GM18508 (cell line): ENCODE results near the gene SELENOI.
"Not testable (repeated sequence)": the region's sequence is repeated elsewhere in the genome, so short reads cannot be mapped to it uniquely, and the experiment has no call there.

Experiments used
- ATAC-seq: cut with Tn5 transposase; IDR thresholded peaks from one replicate; pipeline ENCODE4 v1.9.1; 2021; ENCODE audit warnings: moderate number of reproducible peaks; ENCODE audit not compliant: insufficient read depth, unreplicated experiment

Gene SELENOI

GRCh38 chr2:26345545-26346453, at the start of gene SELENOI:
Gene SELENOI (plus strand): TSS chr2:26346143. CDS start chr2:26346233, 90 bp downstream.
- ATAC-seq: peak; percentile 84

GRCh38 chr2:26297061-26297460, 48.9 kb upstream of the SELENOI start:
- ATAC-seq: no peak

GRCh38 chr2:26298286-26298637, 47.7 kb upstream of the SELENOI start:
- ATAC-seq: no peak

GRCh38 chr2:26298638-26299393, 47.1 kb upstream of the SELENOI start:
- ATAC-seq: no peak

- no peak for ATAC-seq
These were observed 46.4 kb upstream of the SELENOI start for GRCh38 chr2:26299471-26300101.

- ATAC-seq: no peak
These were observed 45.6 kb upstream of the SELENOI start for GRCh38 chr2:26300234-26300925.

GRCh38 chr2:26302846-26303245, 43.1 kb upstream of the SELENOI start:
- ATAC-seq: no peak

- ATAC-seq: not testable (repeated sequence)
These were observed 40.8 kb upstream of the SELENOI start for GRCh38 chr2:26305094-26305493.

- no peak for ATAC-seq
These were observed 40.4 kb upstream of the SELENOI start for GRCh38 chr2:26305540-26305939.

- ATAC-seq: no peak
These were observed 36.0 kb upstream of the SELENOI start for GRCh38 chr2:26309921-26310320.

GRCh38 chr2:26312471-26312870, 33.5 kb upstream of the SELENOI start:
- no peak for ATAC-seq

GRCh38 chr2:26313446-26313845, 32.5 kb upstream of the SELENOI start:
- ATAC-seq: no peak

- ATAC-seq: no peak
These were observed 31.7 kb upstream of the SELENOI start for GRCh38 chr2:26314243-26314642.

- ATAC-seq: no peak
These were observed 29.9 kb upstream of the SELENOI start for GRCh38 chr2:26316041-26316440.

- ATAC-seq: no peak
These were observed 29.1 kb upstream of the SELENOI start for GRCh38 chr2:26316845-26317244.

GRCh38 chr2:26317377-26318105, 28.4 kb upstream of the SELENOI start:
- ATAC-seq: no peak

GRCh38 chr2:26318950-26319349, 27.0 kb upstream of the SELENOI start:
- ATAC-seq: no peak

- not testable (repeated sequence) for ATAC-seq
These were observed 21.5 kb upstream of the SELENOI start for GRCh38 chr2:26324479-26324878.

- ATAC-seq: no peak
These were observed 21.0 kb upstream of the SELENOI start for GRCh38 chr2:26324903-26325302.

GRCh38 chr2:26325851-26326250, 20.1 kb upstream of the SELENOI start:
- no peak for ATAC-seq
